ENCODE measurements around the gene TLL2.

The TLL2 gene

GRCh38 chr10:96505150-96506136, 8.3 kb downstream of the TLL2 start:
- FAIRE-seq = no peak

GRCh38 chr10:96502561-96503282, 11.0 kb downstream of the TLL2 start:
- no peak for FAIRE-seq

- no peak for FAIRE-seq
Measured at GRCh38 chr10:96501985-96502384, 11.7 kb downstream of the TLL2 start.

DNA sequence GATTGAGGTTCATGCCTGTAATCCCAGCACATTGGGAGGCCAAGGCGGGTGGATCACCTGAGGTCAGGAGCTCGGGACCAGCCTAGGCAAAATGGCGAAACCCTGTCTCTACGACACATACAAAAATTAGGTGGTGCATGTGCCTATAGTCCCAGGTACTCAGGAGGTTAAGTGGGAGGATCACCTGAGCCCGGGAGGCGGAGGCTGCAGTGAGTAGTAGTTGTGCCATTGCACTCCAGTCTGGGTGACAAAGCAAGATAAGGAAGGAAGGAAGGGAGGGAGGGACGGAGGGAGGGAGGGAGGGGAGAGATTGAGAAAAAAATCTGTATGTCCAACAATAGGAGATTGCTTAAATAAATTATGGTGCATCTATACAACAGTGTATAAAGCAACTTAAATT, 13.2 kb downstream of the TLL2 start:
- FAIRE-seq = no peak

GRCh38 chr10:96500050-96500449, 13.7 kb downstream of the TLL2 start:
- no peak for FAIRE-seq

GRCh38 chr10:96497391-96497790, 16.3 kb downstream of the TLL2 start:
- FAIRE-seq = no peak

DNA sequence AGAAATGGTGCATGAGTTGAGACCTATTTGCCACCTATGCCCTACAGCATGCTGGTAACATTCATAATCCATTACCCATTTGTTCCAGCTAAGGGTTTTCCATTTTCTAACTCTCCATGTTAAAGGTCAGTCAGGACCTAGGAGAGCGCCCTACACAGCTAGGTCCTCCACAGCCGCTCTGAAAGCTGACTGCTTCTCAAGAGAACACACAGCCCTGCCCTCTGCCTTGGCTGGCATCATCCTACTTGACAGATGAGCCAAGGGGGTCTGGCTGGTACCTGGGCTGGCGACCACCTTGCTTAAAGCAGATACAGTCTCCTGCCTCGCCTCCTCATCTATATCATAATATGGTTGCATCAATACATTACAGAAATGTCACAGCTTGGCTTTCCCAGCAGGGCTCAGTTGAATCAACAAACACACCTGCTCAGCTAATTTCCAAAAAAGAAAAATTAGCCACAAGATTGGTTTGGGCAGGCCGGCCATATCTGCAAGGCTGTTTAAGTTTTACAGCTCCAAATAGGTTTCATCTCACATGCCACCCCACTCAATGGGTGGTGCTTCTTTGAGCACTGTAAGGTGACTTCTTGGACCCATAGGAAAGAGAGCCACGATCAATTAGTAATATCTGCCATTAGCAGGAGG, 17.3 kb downstream of the TLL2 start:
- FAIRE-seq = no peak

GRCh38 chr10:96495544-96495943, 18.2 kb downstream of the TLL2 start:
- no peak for FAIRE-seq

- no peak for FAIRE-seq
Measured at GRCh38 chr10:96494694-96495093, 19.0 kb downstream of the TLL2 start.

DNA sequence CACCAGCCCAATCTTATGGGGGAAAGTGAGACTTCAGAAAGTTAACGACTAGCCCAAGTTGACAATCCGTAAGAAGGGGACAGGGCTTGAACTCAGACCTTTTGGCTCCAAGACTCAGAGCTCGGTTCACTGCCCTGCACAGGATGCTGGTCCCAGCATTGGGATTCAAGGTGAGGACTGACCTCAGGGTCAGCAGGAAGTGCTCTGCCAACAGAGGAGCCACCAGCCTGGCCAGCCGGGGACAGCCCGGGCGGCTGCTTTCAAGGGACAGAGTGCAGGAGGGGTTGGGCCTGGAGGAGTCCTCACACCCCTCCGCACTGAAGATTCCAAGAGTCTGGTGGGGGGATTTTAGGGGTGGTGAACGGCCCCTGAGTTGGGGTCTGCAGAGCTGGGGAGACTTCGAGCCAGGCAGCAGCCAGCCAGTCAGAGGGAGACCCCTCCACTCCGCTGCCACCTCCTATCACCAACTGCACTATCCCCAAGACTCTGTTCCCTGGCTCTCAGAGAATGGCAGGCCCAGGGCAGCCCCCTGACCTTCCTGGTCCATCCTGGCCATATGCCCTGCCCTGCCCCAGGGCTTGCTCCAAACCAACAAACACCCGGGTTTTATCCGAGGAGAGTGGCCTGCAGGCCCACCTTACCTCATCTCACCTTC, 19.7 kb downstream of the TLL2 start:
- no peak for FAIRE-seq

- FAIRE-seq = no peak
Measured at GRCh38 chr10:96493254-96493653, 20.5 kb downstream of the TLL2 start.

DNA sequence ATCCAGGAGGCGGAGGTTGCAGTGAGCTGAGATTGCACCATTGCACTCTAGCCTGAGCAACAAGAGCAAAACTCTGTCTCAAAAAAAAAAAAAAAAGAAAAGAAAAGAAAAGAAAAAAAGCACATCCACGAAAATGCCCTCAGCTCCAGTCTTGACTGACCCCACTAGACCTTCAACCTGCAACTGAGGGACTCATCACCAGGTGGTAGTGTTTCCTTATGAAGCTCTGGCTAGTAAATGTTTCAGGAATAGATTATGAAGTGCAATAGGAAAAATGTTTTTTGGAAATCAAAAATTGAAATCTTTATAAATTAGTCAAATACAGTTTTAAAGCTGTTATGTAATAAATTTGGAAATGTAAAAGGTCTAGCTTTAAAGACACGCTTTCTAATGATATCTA, 22.4 kb downstream of the TLL2 start:
- FAIRE-seq = no peak

- no peak for FAIRE-seq
Measured at GRCh38 chr10:96488161-96488935, 25.4 kb downstream of the TLL2 start.

- no peak for FAIRE-seq
Measured at GRCh38 chr10:96482815-96483588, 30.7 kb downstream of the TLL2 start.

DNA sequence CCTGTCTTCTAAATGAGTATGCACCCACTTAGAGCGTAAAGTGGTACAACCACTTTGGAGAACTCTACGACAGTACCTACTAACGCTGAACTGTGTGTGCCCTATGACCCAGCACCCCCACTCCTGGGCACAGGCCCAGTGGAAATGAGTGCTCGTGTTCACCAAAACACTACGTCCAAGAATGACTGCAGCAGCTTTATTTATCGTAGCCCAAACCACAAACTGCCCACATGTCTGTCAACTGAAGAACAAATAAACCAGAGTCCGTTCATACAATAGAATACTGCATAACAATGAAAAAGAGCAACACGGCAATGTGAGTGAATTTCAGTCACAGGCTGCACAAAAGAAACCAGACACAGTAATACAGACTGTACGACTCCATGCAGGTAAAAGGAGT, 35.4 kb downstream of the TLL2 start:
- no peak for FAIRE-seq

GRCh38 chr10:96473866-96474265, 39.9 kb downstream of the TLL2 start:
- no peak for FAIRE-seq

DNA sequence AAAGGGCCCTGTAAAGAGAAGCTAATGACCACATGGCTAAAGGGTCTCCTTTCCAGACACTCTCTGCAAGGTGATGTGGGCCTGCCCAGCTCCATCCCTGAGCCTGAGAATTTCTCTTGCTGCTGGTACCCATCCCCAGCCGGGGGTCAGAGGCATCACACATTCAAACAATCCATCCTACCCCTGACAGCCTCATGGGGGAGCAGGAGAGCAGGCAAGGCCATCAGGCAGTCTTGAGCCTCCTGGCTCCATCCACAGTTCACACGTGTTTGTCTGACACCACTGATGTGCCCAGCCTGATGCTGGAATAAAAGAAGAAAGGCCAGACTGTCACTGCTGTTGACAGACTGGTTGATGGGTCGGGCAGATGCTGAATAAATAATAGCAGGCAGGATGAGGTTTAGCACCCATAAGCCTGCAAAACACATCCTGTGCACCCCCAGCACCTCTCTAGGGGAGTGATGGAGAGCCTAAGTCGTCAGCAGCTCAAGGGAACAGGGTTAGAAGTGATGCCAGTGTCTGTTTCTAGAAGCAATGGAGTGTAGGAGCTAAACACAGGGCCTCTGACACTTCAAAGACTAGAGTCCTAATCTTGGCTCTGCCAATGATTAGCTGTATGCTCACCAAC, 43.5 kb downstream of the TLL2 start:
- no peak for FAIRE-seq

- FAIRE-seq = no peak
Measured at GRCh38 chr10:96468845-96469244, 44.9 kb downstream of the TLL2 start.

GRCh38 chr10:96465599-96465998, 48.1 kb downstream of the TLL2 start:
- no peak for FAIRE-seq

DNA sequence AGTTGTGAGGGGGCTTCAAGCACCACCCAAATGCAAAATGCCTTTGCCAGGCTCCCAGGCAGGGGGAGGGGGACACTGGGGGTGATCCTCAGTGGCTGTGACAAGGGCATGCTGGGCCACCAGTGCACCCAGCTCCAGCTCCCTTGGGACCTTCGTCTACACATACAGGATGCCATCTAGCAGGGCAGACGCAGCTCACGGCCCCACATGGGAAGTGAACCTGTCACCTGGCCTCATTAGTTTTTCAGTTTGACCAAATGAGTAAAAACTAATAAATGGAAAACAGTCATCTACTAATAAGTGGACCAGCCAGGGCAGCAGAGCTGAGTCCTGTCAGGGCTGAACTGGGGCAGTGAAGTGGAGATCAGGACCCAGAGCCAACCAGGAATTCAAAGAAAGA, 50.2 kb downstream of the TLL2 start:
- FAIRE-seq = no peak

DNA sequence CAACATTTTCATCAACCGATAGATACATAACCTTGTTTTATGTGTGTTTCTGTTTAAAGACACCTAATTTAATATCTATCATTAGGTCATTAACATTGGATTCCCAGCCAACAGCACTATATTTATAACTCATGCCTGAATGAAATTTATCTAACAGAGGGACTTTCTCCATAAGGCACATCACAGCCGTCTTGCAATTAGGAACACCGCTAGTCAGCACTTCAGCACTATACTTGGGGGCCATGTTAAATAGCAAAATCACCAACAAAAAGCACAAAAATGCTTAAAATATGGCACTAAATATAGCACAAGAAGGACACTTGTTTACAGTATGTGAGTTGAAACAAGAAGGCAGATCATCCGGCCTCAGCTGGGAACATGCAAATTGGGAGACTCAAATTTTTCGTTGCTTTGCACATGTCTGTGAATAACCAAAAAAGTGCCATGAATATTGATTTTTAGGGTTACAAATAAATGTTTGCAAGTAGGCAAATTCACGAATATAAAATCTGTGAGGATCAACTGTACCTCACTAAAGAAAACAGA, 51.0 kb downstream of the TLL2 start:
- FAIRE-seq = no peak

Measured in G401.6 (cell line).